H1 (cell line): ENCODE measurements around the gene UBE2G2. TPM values are rescaled to one million over a fixed set of nuclear protein-coding genes. Genes with fewer than 3 reads are reported as not detected.

Experiments used
- CTCF ChIA-PET: fragments of 300-600 bp; sonication (Branson Sonifier 250); formaldehyde crosslinking; loops from one replicate; lab custom pipeline; 2021; ENCODE audit not compliant: partially characterized antibody; lab: Charles Lee
- POLR2A ChIA-PET: fragments of 300-600 bp; sonication (Branson Sonifier 250); formaldehyde crosslinking; loops from one replicate; lab custom pipeline; 2021; ENCODE audit warnings: inconsistent platforms; ENCODE audit not compliant: partially characterized antibody; lab: Charles Lee
- DNase-seq, 2 experiments: peaks; one replicate each; pipeline versions ENCODE4 v3.0.0 to v3.0.0-alpha.2; 2010 to 2022; ENCODE audit warnings: low spot score in 2 of 2, low read depth in 1 of 2, mixed read lengths in 1 of 2
- FAIRE-seq: peaks from 2 replicates; lab custom pipeline; 2011; peaks lifted over from hg19 to GRCh38; lab: Jason Lieb, UNC
- H2AFZ ChIP-seq: 2 replicates; pipeline ENCODE4 v1.8.1; 2012; ENCODE audit warnings: low read length, inconsistent platforms
- H2AK5ac ChIP-seq: 2 replicates; pipeline ENCODE4 v1.6.1; 2013; ENCODE audit warnings: low read depth, low read length
- H2BK120ac ChIP-seq: replicated peaks from 2 replicates; pipeline ENCODE3; 2013; ENCODE audit warnings: low read depth, low read length, inconsistent platforms
- H2BK12ac ChIP-seq: 2 replicates; pipeline ENCODE4 v1.6.1; 2013; ENCODE audit warnings: low read depth, low read length
- H2BK15ac ChIP-seq: 2 replicates; pipeline ENCODE4 v1.6.1; 2013; ENCODE audit warnings: low read length
- H2BK20ac ChIP-seq: 2 replicates; pipeline ENCODE4 v1.6.1; 2013; ENCODE audit warnings: low read length
- H2BK5ac ChIP-seq: 2 replicates; pipeline ENCODE4 v1.6.1; 2013; ENCODE audit warnings: low read depth, low read length
- H3K14ac ChIP-seq: 2 replicates; pipeline ENCODE4 v1.6.1; 2013; ENCODE audit warnings: inconsistent platforms; ENCODE audit not compliant: insufficient read length
- H3K18ac ChIP-seq: 2 replicates; pipeline ENCODE4 v1.6.1; 2013; ENCODE audit warnings: low read length; ENCODE audit errors: extremely low read depth
- H3K23ac ChIP-seq: 2 replicates; pipeline ENCODE4 v1.6.1; 2013; ENCODE audit warnings: inconsistent platforms; ENCODE audit not compliant: insufficient read length
- H3K23me2 ChIP-seq: 2 replicates; pipeline ENCODE4 v1.6.1; 2013; ENCODE audit warnings: low read depth, low read length
- H3K27ac ChIP-seq: 2 replicates; pipeline ENCODE4 v1.6.1; 2011; ENCODE audit warnings: low read depth, low read length, inconsistent platforms
- H3K27me3 ChIP-seq, 4 experiments: replicated peaks in 1 of 4; 1 replicate in 1 of 4; 2 replicates in 3 of 4; pipeline versions ENCODE4 v1.6.1 to v1.8.1; 2011 to 2013; ENCODE audit warnings: low read length in 3 of 4, mild to moderate bottlenecking in 3 of 4, inconsistent platforms in 2 of 4, mixed read lengths in 2 of 4, moderate library complexity in 1 of 4; ENCODE audit not compliant: control insufficient read depth in 3 of 4, insufficient read depth in 3 of 4; ENCODE audit errors: extremely low read depth in 1 of 4
- H3K36me3 ChIP-seq, 4 experiments: 2 replicates each; pipeline versions ENCODE4 v1.6.1 to v1.8.1; 2011 to 2013; ENCODE audit warnings: mild to moderate bottlenecking in 4 of 4, low read length in 3 of 4, moderate library complexity in 2 of 4, control low read depth in 1 of 4, inconsistent platforms in 1 of 4; ENCODE audit not compliant: insufficient read depth in 4 of 4, control insufficient read depth in 2 of 4
- H3K4ac ChIP-seq: replicated peaks from 2 replicates; pipeline ENCODE3; 2013; ENCODE audit warnings: low read length, low read depth, mixed read lengths, inconsistent platforms; ENCODE audit not compliant: insufficient read length
- H3K4me1 ChIP-seq, 4 experiments: replicated peaks in 1 of 4; 1 replicate in 1 of 4; 2 replicates in 3 of 4; pipeline versions ENCODE4 v1.6.1 to v1.8.1; 2011 to 2013; ENCODE audit warnings: low read length in 3 of 4, inconsistent platforms in 2 of 4, mixed read lengths in 1 of 4; ENCODE audit not compliant: insufficient read depth in 4 of 4, control insufficient read depth in 3 of 4
- H3K4me2 ChIP-seq, 2 experiments: 2 replicates each; pipeline versions ENCODE4 v1.6.1 to v1.8.1; 2011 to 2013; ENCODE audit warnings: low read depth in 2 of 2, low read length in 2 of 2, control low read depth in 1 of 2, inconsistent platforms in 1 of 2, mild to moderate bottlenecking in 1 of 2; ENCODE audit not compliant: insufficient read depth in 1 of 2
- H3K4me3 ChIP-seq, 4 experiments: fragments of 200-600, 300-600 bp in 1 of 4; sonication (generic), shearing (Covaris generic), sonication (Bioruptor Twin) in 1 of 4; 2 replicates each; pipeline versions ENCODE4 v1.5.1 to v1.8.1; 2011 to 2016; ENCODE audit warnings: low read length in 4 of 4, low read depth in 3 of 4, control low read depth in 2 of 4, inconsistent platforms in 2 of 4, mild to moderate bottlenecking in 2 of 4, mixed read lengths in 1 of 4, moderate library complexity in 1 of 4; ENCODE audit not compliant: insufficient read depth in 2 of 4; ENCODE audit errors: extremely low read depth in 1 of 4
- H3K56ac ChIP-seq: replicated peaks from 2 replicates; pipeline ENCODE3; 2013; ENCODE audit warnings: low read depth, mild to moderate bottlenecking, mixed read lengths, low read length, inconsistent platforms; ENCODE audit not compliant: insufficient read length
- H3K79me1 ChIP-seq: 2 replicates; pipeline ENCODE4 v1.6.1; 2013; ENCODE audit warnings: low read depth, low read length, control low read depth
- H3K79me2 ChIP-seq, 2 experiments: 2 replicates each; pipeline versions ENCODE4 v1.6.1 to v1.8.1; 2012 to 2013; ENCODE audit warnings: low read length in 2 of 2, mild to moderate bottlenecking in 2 of 2, inconsistent platforms in 1 of 2; ENCODE audit not compliant: insufficient read depth in 2 of 2, control insufficient read depth in 1 of 2
- H3K9ac ChIP-seq, 4 experiments: replicated peaks in 1 of 4; 1 replicate in 1 of 4; 2 replicates in 3 of 4; pipeline versions ENCODE4 v1.6.1 to v1.8.1; 2011 to 2013; ENCODE audit warnings: low read depth in 3 of 4, low read length in 3 of 4, control low read depth in 2 of 4, mild to moderate bottlenecking in 2 of 4, moderate library complexity in 2 of 4, inconsistent platforms in 1 of 4; ENCODE audit errors: extremely low read depth in 1 of 4
- H3K9me3 ChIP-seq, 2 experiments: 2 replicates each; pipeline versions ENCODE4 v1.6.1 to v1.8.1; 2012 to 2013; ENCODE audit warnings: mild to moderate bottlenecking in 2 of 2, moderate library complexity in 2 of 2, control low read depth in 1 of 2, inconsistent platforms in 1 of 2, low read depth in 1 of 2, low read length in 1 of 2, mixed read lengths in 1 of 2; ENCODE audit not compliant: insufficient read depth in 2 of 2
- H4K20me1 ChIP-seq, 2 experiments: replicated peaks in 1 of 2; 2 replicates each; pipeline versions ENCODE3 to v1.8.1; 2011 to 2013; ENCODE audit warnings: inconsistent platforms in 2 of 2, low read length in 2 of 2, mild to moderate bottlenecking in 1 of 2; ENCODE audit not compliant: insufficient read depth in 2 of 2, control insufficient read depth in 1 of 2
- H4K5ac ChIP-seq: 2 replicates; pipeline ENCODE4 v1.6.1; 2013; ENCODE audit warnings: low read length, low read depth, mixed read lengths, inconsistent platforms; ENCODE audit not compliant: insufficient read length
- H4K8ac ChIP-seq: 2 replicates; pipeline ENCODE4 v1.8.0; 2013; ENCODE audit warnings: mild to moderate bottlenecking, moderate library complexity, low read length, inconsistent platforms; ENCODE audit not compliant: insufficient read depth; ENCODE audit errors: extremely low read depth
- H4K91ac ChIP-seq: replicated peaks from 2 replicates; pipeline ENCODE3; 2013; ENCODE audit warnings: low read length, mixed read lengths, inconsistent platforms; ENCODE audit not compliant: insufficient read length
- GABPA ChIP-seq: IDR thresholded peaks from 2 replicates; pipeline ENCODE4 v1.6.1; 2011; ENCODE audit warnings: mild to moderate bottlenecking, low read length, moderate library complexity, borderline replicate concordance; ENCODE audit not compliant: insufficient read depth
- RBBP5 ChIP-seq: IDR thresholded peaks from 2 replicates; pipeline ENCODE4 v1.7.1; 2012; ENCODE audit warnings: low read depth, mild to moderate bottlenecking, inconsistent platforms, low read length, moderate library complexity, borderline replicate concordance
- SP1 ChIP-seq: IDR thresholded peaks from 2 replicates; pipeline ENCODE4 v1.6.1; 2011; ENCODE audit warnings: low read depth, low read length
- WGBS, 2 experiments: shearing (Covaris generic) in 1 of 2; methylation state at CpG; one replicate each; pipeline versions ENCODE4 v1.1.6 to v1.1.7; 2013 to 2015; ENCODE audit warnings: low lambda C conversion rate in 2 of 2, mixed read lengths in 2 of 2, inconsistent platforms in 1 of 2, low coverage in 1 of 2, missing lambda C conversion rate in 1 of 2; ENCODE audit not compliant: insufficient replicate concordance in 2 of 2, insufficient coverage in 1 of 2, insufficient read length in 1 of 2; ENCODE audit errors: extremely low coverage in 1 of 2, missing lambda C conversion rate in 1 of 2; 5-methylcytosine and 5-hydroxymethylcytosine counted together
- polyA plus RNA-seq, 7 experiments: library from polyadenylated mRNA; depleted of rRNA in 3 of 7; stranded (reverse) in 5 of 7; unstranded in 2 of 7; fragments of >200 nt in 5 of 7; fragments of 200-250 nt in 2 of 7; gene quantifications; 1 replicate in 5 of 7; 2 replicates in 1 of 7; 4 replicates in 1 of 7; pipeline versions ENCODE4 v1.2.1 to v1.2.3, GENCODE V29; 2011 to 2013; ENCODE audit warnings: missing spikeins in 2 of 7, mixed read lengths in 2 of 7
- total RNA-seq: library from RNA; stranded (reverse); fragmentation: NEBNext Ultra II Directional; extraction: Animal tissue kit (Norgen Biotek cat#: 25700); gene quantifications from 2 replicates; pipeline ENCODE4 v1.2.1, GENCODE V29; 2021

UBE2G2 gene
- total and polyA plus RNA-seq, 2 of the 8 experiments (the other 6 are each of a cell fraction or from before 2014, with no cell fraction given), result 96.3 to 101 TPM

DNA sequence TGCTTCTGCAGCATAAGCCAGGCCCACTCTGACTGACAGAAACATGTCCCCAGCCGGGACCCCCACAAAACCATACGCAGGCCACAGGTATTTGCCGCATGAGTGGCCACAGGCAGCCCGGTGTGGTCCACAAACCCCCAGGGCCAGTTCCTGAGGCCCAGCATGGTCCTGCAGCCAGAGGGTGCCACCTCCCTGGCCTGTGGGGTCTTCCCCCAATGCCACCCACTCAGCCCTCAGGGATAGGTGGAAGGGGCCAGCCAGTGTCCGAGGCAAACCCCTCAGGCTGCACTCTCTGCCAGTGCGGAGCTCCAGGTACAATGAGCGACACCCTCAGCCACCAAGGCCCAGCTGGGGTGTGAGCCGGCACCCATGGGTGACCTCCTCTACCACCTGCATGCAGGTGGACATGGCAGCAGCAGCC is 43.5 kb downstream of the UBE2G2 start:
- no peaks in the 10 kb centered on the region for H3K79me1 ChIP-seq
- H3K4ac ChIP-seq, result no peak overlapping the region
- no peak overlapping the region for H3K18ac ChIP-seq
- no peaks in the 10 kb centered on the region for H4K20me1 ChIP-seq
- CTCF ChIA-PET, result interaction anchor here (0.7 to 3.4 kb wide), 11 partner anchors 9 to 160 kb away, joined by 3 to 16 read pairs (median 4); no protein-coding TSS in a partner anchor
- TF ChIP-seq RBBP5 (no peak), SP1 (no peak), GABPA (no peak)
- 0 out of 2 replicates have a peak overlapping the region, but pooled peaks have one; percentile 75 for H2BK12ac ChIP-seq
- no peak overlapping the region for H3K56ac ChIP-seq
- no peaks in the 10 kb centered on the region for H3K79me2 ChIP-seq
- H2AFZ ChIP-seq, result no peak overlapping the region
- H3K9ac ChIP-seq, result no peak overlapping the region
- H3K23ac ChIP-seq, result no peak overlapping the region
- no peak overlapping the region for H3K4me3 ChIP-seq
- no peak overlapping the region for H2BK5ac ChIP-seq
- no peaks in the 10 kb centered on the region for H3K27me3 ChIP-seq
- peaks cover 0 to 6% of the 10 kb centered on the region in 2 experiments; a peak in 1 of 4 replicates for H3K9me3 ChIP-seq
- no peak for DNase-seq
- H3K4me1 ChIP-seq, result peaks cover 0 to 19% (median 8%) of the 10 kb centered on the region in 4 experiments; a peak in 5 of 7 replicates
- no peak overlapping the region for H3K27ac ChIP-seq
- no peak overlapping the region for H3K4me2 ChIP-seq
- H4K5ac ChIP-seq, result no peak overlapping the region
- no peak overlapping the region for H3K14ac ChIP-seq
- H3K36me3 ChIP-seq, result no peaks in the 10 kb centered on the region
- H2BK20ac ChIP-seq, result no peak overlapping the region
- H4K91ac ChIP-seq, result no peak overlapping the region
- POLR2A ChIA-PET, result interaction anchor here (0.9 to 1.1 kb wide), 2 partner anchors 11 to 43 kb away, joined by 3 to 4 read pairs; no protein-coding TSS in a partner anchor
- no peak overlapping the region for H2BK120ac ChIP-seq
- H2BK15ac ChIP-seq, result 0 out of 2 replicates have a peak overlapping the region, but pooled peaks have one; percentile 72
- H2AK5ac ChIP-seq, result no peak overlapping the region
- 90% methylated on average over 8 of the region's 8 CpGs; no CpG with 5 or more reads in 1 of the 2 experiments for WGBS, 2 experiments
- FAIRE-seq, result no peak
- no peaks in the 10 kb centered on the region for H3K23me2 ChIP-seq
- peak overlapping the region; percentile 1; the same call in 1 of the 2 replicates for H4K8ac ChIP-seq
